ENCODE data around the gene FERMT1.

GRCh38 chr20:6126846-6127245 is 4.0 kb upstream of the FERMT1 start:
- TF ChIP-seq, protein P1, sequence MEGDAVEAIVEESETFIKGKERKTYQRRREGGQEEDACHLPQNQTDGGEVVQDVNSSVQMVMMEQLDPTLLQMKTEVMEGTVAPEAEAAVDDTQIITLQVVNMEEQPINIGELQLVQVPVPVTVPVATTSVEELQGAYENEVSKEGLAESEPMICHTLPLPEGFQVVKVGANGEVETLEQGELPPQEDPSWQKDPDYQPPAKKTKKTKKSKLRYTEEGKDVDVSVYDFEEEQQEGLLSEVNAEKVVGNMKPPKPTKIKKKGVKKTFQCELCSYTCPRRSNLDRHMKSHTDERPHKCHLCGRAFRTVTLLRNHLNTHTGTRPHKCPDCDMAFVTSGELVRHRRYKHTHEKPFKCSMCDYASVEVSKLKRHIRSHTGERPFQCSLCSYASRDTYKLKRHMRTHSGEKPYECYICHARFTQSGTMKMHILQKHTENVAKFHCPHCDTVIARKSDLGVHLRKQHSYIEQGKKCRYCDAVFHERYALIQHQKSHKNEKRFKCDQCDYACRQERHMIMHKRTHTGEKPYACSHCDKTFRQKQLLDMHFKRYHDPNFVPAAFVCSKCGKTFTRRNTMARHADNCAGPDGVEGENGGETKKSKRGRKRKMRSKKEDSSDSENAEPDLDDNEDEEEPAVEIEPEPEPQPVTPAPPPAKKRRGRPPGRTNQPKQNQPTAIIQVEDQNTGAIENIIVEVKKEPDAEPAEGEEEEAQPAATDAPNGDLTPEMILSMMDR (IDR thresholded peaks at IDR 0.05; ENCODE audit: insufficient read depth, low read length): no peak
- TF ChIP-seq REST (IDR thresholded peaks at IDR 0.05; ENCODE audit: insufficient replicate concordance, low read depth) (no peak), POLR2AphosphoS5 (IDR thresholded peaks at IDR 0.05; ENCODE audit: low read depth) (no peak)

Data from HL-60 (cell line).